ENCODE results near the gene OLFML1.

OLFML1 gene

GRCh38 chr11:7484131-7484530 lies 1.2 kb upstream of the OLFML1 start:
- DNase-seq: no peak

GRCh38 chr11:7484645-7485044 lies 661 bp upstream of the OLFML1 start:
- no peak for DNase-seq

GRCh38 chr11:7486098-7486780 lies 933 bp downstream of the OLFML1 start:
- no peak for DNase-seq

GRCh38 chr11:7486781-7487140 lies 1.5 kb downstream of the OLFML1 start:
- DNase-seq: no peak

GRCh38 chr11:7487360-7487759 lies 2.1 kb downstream of the OLFML1 start:
- DNase-seq: no peak

GRCh38 chr11:7488681-7489080 lies 3.4 kb downstream of the OLFML1 start:
- no peak for DNase-seq

GRCh38 chr11:7489376-7489775 lies 4.1 kb downstream of the OLFML1 start:
- peak; percentile 30 for DNase-seq

GRCh38 chr11:7490054-7490453 lies 4.7 kb downstream of the OLFML1 start:
- DNase-seq: peak; percentile 56

- no peak for DNase-seq
These were observed 5.2 kb downstream of the OLFML1 start for GRCh38 chr11:7490535-7490934.

GRCh38 chr11:7492253-7492652 lies 6.9 kb downstream of the OLFML1 start:
- no peak for DNase-seq

GRCh38 chr11:7493670-7494069 lies 8.4 kb downstream of the OLFML1 start:
- DNase-seq: no peak

GRCh38 chr11:7494086-7494745 lies 8.9 kb downstream of the OLFML1 start:
- DNase-seq: no peak

GRCh38 chr11:7495882-7496551 lies 10.7 kb downstream of the OLFML1 start:
- DNase-seq: peak; percentile 75

GRCh38 chr11:7498193-7498592 lies 12.9 kb downstream of the OLFML1 start:
- peak; percentile 38 for DNase-seq

GRCh38 chr11:7499081-7499480 lies 13.8 kb downstream of the OLFML1 start:
- no peak for DNase-seq

- no peak for DNase-seq
These were observed 14.9 kb downstream of the OLFML1 start for GRCh38 chr11:7500251-7500650.

GRCh38 chr11:7501251-7501650 lies 15.9 kb downstream of the OLFML1 start:
- DNase-seq: no peak

- DNase-seq: no peak
These were observed 16.6 kb downstream of the OLFML1 start for GRCh38 chr11:7501894-7502293.

GRCh38 chr11:7506243-7506642 lies 20.9 kb downstream of the OLFML1 start:
- DNase-seq: no peak

GRCh38 chr11:7508087-7508486 lies 22.8 kb downstream of the OLFML1 start:
- no peak for DNase-seq

GRCh38 chr11:7509966-7510365 lies 24.7 kb downstream of the OLFML1 start:
- no peak for DNase-seq

GRCh38 chr11:7511401-7511800 lies 26.1 kb downstream of the OLFML1 start:
- no peak for DNase-seq

- DNase-seq: peak; percentile 92
These were observed 27.4 kb downstream of the OLFML1 start for GRCh38 chr11:7512525-7513233.

Measured in suppressor macrophage treated with lipopolysaccharide for 4 hours (primary cell).